Measurements from ENCODE around the gene ERICH2. TPM values are rescaled to one million over a fixed set of nuclear protein-coding genes. Genes with fewer than 3 reads are reported as not detected.

Gene ERICH2
- total and polyA plus RNA-seq, 2 of the 13 experiments (the other 11 are each of a cell fraction or from before 2014, with no cell fraction given): not detected

DNA sequence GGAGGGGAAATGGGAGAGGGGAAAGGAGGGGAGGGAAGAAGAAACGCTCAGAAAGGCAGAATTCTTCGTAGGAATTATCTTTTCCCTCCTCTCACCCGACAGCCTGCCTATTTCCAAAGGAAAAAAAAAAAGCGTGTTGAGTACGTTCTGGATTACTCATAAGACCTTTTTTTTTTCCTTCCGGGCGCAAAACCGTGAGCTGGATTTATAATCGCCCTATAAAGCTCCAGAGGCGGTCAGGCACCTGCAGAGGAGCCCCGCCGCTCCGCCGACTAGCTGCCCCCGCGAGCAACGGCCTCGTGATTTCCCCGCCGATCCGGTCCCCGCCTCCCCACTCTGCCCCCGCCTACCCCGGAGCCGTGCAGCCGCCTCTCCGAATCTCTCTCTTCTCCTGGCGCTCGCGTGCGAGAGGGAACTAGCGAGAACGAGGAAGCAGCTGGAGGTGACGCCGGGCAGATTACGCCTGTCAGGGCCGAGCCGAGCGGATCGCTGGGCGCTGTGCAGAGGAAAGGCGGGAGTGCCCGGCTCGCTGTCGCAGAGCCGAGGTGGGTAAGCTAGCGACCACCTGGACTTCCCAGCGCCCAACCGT, 46.4 kb downstream of the ERICH2 start, which contains the start of gene GAD1 (continued):
- TF ChIP-seq HDAC1 (CRISPR knock-in tag; IDR thresholded peaks at IDR 0.05) (0 out of 2 replicates have a peak, but pooled peaks have one; percentile 6), BORCS8-MEF2B (CRISPR knock-in tag; IDR thresholded peaks at IDR 0.05) (0 out of 2 replicates have a peak, but pooled peaks have one; percentile 28), ZNF263 (CRISPR knock-in tag; IDR thresholded peaks at IDR 0.05) (no peak), ZSCAN20 (CRISPR knock-in tag; IDR thresholded peaks at IDR 0.05; ENCODE audit: borderline replicate concordance) (no peak), ZNF572 (CRISPR knock-in tag; IDR thresholded peaks at IDR 0.05) (no peak), HMG20B (CRISPR knock-in tag; conservative IDR thresholded peaks at IDR 0.05) (no peak), EED (CRISPR knock-in tag; IDR thresholded peaks at IDR 0.05) (0 out of 2 replicates have a peak, but pooled peaks have one; percentile 46), SMARCE1 (IDR thresholded peaks at IDR 0.05; ENCODE audit: borderline replicate concordance) (no peak), ZFP62 (CRISPR knock-in tag; IDR thresholded peaks at IDR 0.05) (no peak), SPEN (CRISPR knock-in tag; IDR thresholded peaks at IDR 0.05; ENCODE audit: low read depth) (0 out of 2 replicates have a peak, but pooled peaks have one; percentile 13), SIN3B (IDR thresholded peaks at IDR 0.05; ENCODE audit: low read length) (no peak), KAT2B (IDR thresholded peaks at IDR 0.05; ENCODE audit: borderline replicate concordance, low read depth, low read length) (no peak), ZSCAN21 (CRISPR knock-in tag; IDR thresholded peaks at IDR 0.05; ENCODE audit: borderline replicate concordance) (0 out of 2 replicates have a peak, but pooled peaks have one; percentile 18), ZNF841 (CRISPR knock-in tag; IDR thresholded peaks at IDR 0.05; ENCODE audit: borderline replicate concordance) (no peak)
- TF ChIP-seq, protein P1, sequence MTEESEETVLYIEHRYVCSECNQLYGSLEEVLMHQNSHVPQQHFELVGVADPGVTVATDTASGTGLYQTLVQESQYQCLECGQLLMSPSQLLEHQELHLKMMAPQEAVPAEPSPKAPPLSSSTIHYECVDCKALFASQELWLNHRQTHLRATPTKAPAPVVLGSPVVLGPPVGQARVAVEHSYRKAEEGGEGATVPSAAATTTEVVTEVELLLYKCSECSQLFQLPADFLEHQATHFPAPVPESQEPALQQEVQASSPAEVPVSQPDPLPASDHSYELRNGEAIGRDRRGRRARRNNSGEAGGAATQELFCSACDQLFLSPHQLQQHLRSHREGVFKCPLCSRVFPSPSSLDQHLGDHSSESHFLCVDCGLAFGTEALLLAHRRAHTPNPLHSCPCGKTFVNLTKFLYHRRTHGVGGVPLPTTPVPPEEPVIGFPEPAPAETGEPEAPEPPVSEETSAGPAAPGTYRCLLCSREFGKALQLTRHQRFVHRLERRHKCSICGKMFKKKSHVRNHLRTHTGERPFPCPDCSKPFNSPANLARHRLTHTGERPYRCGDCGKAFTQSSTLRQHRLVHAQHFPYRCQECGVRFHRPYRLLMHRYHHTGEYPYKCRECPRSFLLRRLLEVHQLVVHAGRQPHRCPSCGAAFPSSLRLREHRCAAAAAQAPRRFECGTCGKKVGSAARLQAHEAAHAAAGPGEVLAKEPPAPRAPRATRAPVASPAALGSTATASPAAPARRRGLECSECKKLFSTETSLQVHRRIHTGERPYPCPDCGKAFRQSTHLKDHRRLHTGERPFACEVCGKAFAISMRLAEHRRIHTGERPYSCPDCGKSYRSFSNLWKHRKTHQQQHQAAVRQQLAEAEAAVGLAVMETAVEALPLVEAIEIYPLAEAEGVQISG (CRISPR knock-in tag; IDR thresholded peaks at IDR 0.05): no peak; the same call in 1 of the 2 replicates
- TF ChIP-seq, protein P2, sequence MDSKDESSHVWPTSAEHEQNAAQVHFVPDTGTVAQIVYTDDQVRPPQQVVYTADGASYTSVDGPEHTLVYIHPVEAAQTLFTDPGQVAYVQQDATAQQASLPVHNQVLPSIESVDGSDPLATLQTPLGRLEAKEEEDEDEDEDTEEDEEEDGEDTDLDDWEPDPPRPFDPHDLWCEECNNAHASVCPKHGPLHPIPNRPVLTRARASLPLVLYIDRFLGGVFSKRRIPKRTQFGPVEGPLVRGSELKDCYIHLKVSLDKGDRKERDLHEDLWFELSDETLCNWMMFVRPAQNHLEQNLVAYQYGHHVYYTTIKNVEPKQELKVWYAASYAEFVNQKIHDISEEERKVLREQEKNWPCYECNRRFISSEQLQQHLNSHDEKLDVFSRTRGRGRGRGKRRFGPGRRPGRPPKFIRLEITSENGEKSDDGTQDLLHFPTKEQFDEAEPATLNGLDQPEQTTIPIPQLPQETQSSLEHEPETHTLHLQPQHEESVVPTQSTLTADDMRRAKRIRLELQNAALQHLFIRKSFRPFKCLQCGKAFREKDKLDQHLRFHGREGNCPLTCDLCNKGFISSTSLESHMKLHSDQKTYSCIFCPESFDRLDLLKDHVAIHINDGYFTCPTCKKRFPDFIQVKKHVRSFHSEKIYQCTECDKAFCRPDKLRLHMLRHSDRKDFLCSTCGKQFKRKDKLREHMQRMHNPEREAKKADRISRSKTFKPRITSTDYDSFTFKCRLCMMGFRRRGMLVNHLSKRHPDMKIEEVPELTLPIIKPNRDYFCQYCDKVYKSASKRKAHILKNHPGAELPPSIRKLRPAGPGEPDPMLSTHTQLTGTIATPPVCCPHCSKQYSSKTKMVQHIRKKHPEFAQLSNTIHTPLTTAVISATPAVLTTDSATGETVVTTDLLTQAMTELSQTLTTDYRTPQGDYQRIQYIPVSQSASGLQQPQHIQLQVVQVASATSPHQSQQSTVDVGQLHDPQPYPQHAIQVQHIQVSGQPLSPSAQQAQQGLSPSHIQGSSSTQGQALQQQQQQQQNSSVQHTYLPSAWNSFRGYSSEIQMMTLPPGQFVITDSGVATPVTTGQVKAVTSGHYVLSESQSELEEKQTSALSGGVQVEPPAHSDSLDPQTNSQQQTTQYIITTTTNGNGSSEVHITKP (CRISPR knock-in tag; IDR thresholded peaks at IDR 0.05; ENCODE audit: low read depth): no peak
- TF ChIP-seq, protein P3, sequence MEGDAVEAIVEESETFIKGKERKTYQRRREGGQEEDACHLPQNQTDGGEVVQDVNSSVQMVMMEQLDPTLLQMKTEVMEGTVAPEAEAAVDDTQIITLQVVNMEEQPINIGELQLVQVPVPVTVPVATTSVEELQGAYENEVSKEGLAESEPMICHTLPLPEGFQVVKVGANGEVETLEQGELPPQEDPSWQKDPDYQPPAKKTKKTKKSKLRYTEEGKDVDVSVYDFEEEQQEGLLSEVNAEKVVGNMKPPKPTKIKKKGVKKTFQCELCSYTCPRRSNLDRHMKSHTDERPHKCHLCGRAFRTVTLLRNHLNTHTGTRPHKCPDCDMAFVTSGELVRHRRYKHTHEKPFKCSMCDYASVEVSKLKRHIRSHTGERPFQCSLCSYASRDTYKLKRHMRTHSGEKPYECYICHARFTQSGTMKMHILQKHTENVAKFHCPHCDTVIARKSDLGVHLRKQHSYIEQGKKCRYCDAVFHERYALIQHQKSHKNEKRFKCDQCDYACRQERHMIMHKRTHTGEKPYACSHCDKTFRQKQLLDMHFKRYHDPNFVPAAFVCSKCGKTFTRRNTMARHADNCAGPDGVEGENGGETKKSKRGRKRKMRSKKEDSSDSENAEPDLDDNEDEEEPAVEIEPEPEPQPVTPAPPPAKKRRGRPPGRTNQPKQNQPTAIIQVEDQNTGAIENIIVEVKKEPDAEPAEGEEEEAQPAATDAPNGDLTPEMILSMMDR (CRISPR knock-in tag; IDR thresholded peaks at IDR 0.05): 0 out of 2 replicates have a peak, but pooled peaks have one; percentile 11
- TF ChIP-seq, protein P4, sequence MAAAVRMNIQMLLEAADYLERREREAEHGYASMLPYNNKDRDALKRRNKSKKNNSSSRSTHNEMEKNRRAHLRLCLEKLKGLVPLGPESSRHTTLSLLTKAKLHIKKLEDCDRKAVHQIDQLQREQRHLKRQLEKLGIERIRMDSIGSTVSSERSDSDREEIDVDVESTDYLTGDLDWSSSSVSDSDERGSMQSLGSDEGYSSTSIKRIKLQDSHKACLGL (CRISPR knock-in tag; IDR thresholded peaks at IDR 0.05): 0 out of 2 replicates have a peak, but pooled peaks have one; percentile 31
